Stimulated activated CD4-positive, alpha-beta T cell treated with anti-CD3 and anti-CD28 coated beads, Interleukin-1b, Interleukin-23, amount 100 ng/mL, for 4 hours (primary cell): ENCODE results near the gene LNPK.
"Not testable (repeated sequence)": the region's sequence is repeated elsewhere in the genome, so short reads cannot be mapped to it uniquely, and the experiment has no call there.

ENCODE experiments used
- DNase-seq, 2 donors: peaks; one replicate each; pipeline ENCODE4 v3.0.0-alpha.2; 2020; ENCODE audit warnings: low read depth in 2 of 2

LNPK gene

DNA sequence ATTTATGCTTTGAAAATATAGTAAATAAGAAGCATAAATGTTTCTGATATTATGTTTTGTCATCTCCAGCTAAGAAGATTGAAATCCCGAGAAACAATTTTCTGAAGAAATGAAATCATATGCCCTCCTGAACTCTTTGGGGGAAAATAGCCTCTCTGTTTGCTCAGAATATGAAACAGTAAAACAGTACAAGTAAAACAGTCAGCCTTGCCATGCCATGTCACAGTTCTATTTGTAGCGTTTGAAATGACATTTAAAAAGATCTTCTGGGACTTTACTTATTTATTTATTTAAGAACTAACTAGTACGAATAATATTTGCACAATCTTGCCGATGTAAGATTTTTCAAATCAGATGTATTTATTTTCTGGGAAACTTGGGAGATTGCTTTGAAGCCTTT is 98.0 kb downstream of the LNPK start:
- no peak for DNase-seq

DNA sequence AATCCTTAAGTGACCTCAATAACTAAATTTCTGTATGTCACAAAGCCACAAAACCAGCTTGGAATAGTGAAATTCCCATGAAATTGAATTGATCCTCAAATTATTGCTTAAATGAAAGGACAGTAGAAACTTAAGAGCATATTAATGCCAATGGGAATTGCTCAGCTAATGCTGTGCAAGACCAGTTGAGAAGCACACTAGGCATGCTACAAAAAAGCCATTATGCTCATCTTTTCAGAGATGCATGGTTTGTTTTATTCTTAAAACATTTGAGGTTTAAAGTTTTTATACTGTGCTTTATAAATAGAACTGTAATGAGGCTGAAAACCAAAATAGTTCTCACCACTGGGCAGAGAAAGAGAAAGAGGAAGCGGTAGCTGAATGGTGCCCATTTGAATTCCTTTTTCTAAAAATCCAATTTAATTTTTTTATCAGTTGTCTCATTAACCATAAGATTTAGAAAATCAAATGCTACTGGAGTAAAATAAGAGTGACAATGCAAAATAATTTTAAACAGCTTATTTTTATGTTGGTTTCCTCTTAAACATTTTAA is 98.6 kb downstream of the LNPK start:
- DNase-seq: no peak

DNA sequence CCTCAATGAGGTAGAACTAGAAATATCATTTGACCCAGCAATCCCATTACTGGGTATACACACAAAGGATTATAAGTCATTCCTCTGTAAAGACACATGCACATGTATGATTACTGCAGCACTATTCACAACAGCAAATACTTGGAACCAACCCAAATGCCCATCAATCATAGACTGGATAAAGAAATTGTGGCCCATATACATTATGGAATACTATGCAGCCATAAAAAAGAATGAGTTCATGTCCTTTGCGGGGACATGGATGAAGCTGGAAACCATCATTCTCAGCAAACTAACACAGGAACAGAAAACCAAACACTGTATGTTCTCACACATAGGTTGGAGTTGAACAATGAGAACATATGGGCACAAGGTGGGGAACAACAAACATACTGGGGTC is 106.1 kb downstream of the LNPK start:
- DNase-seq: not testable (repeated sequence)

DNA sequence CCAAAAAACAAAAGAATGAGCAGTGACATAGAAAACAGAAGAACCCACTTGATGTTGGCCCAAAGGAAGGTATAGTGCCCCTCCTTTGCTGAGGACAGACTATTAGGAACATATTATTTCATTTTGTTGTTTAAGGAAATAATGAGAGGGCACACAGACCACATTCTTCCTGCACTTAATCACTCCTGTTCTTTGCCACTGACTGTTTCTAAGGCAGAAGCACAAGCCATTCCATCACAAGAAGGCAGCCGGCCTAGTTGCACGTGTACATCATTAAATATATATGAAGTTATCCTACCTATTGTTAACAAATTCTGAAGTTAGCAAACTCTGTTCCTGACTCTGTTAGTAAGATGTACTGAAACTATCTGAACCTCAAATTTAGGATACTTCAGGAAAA is 110.0 kb downstream of the LNPK start:
- no peak for DNase-seq

- no peak for DNase-seq
Observed at GRCh38 chr2:175890636-175891242, 111.3 kb downstream of the LNPK start.

DNA sequence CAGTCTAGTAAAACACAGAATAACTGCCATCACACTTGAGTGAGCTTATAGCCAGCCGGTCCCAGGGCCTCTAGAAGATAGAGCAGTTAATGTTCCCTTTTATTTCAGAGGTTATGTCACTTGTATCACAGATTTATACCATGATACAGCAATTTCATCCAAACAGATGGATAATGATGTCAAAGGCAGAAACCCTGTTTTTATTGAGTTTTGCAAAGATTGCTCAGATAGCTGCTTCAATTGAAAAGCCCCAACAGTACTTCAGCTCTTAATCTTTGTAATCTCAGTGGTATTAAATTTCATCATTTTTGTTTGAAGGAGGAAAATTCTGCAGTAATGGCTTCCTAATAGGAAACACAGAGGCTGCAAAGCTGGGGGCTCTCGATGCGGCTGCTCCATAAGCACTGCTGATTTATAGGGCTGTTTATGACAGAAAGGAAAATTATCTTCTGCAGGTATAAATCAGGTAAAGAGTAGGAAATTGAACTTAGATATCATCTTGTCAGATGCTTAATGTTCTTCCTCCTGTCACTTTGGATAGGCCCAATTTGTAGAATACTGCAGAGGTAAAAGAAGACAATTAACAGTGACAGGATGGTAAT is 112.3 kb downstream of the LNPK start:
- no peak for DNase-seq

DNA sequence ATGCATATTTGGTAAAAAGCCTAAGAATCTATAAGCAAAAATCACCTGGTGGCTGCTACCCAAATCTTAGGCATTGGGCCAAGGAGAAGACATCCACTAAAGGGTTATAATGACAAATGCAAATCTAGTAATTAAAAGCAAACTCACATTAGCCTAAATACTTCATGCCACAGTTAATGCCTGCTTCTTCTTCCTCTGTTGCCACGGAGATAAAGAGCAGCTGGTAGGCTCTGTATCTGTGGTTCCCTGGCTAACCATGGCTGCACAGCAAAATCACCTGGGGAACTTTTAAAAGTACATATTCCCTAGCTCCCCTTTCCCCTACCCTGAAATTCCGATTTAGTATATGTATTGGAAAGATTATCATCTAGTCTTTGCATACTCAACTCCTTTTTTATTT is 114.3 kb downstream of the LNPK start:
- no peak for DNase-seq

- DNase-seq: no peak
Observed at GRCh38 chr2:175884697-175885393, 117.2 kb downstream of the LNPK start.

DNA sequence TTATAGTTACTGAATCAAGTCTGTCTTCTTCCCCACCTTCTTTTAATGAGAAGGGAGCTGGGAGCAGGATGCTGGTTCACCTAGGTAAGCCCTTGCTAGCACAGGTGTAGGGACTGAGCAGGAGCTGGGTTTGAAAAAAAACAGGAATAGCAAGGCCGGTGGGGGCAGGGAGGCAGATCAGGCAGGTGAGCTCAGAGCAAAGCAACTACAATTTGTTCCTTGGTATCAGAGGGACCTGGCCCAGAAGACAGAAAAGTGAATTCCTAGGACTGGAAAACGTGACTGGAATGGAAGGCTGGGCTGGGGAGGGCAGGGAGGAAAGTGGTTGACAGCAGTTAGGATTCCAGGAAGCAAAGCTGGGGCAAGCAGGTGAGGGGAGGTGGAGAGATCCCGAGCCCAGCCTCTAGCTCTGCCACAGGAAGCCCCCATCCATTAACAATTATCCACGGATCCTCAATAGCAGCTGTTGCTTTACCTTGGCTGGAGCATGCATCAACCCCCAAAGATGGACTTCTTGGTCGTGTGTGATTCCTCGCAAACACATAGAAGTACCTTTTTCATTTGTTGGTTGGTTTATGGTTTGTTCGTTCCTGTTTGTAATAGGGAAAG is 118.4 kb downstream of the LNPK start:
- no peak for DNase-seq

- no peak for DNase-seq
Observed at GRCh38 chr2:175879679-175880078, 122.4 kb downstream of the LNPK start.

DNA sequence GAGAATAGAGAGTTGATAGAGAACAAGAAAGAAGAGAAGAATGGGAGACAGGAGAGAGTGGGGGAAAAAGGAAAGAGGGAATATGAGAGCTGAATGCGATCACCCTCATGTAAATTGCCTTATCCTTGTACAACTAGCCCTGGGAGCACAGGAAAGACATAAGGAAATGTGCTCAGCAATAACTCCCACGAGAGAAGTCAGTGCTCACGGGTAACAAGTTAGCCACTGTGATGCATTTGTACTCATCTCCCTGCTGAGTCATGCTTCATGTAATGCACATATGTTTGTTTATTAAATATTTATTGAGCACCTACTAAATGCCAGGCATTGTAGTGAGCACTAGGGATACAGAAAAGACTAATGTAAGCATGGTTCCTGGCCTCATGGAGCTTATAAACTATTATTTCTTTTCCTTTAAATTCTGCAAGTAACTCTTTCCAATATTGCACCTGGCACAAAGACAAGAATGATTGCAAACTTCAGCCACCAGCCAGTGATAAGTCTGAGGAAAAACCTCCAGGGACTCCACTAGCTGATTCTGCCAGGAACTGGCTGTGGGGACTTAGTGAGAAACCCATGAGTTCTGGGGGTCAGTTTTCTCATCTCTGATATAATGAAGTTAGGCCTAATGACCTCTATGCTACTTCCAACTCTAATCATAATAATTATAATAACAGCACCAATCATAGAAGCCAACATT is 124.1 kb downstream of the LNPK start:
- DNase-seq: no peak

GRCh38 chr2:175874291-175874690 is 127.8 kb downstream of the LNPK start:
- no peak for DNase-seq
